GM21367 (cell line): ENCODE results near the gene RAB19.

Experiments used
- ATAC-seq: cut with Tn5 transposase; IDR thresholded peaks from one replicate; pipeline ENCODE4 v1.9.1; 2021; ENCODE audit not compliant: unreplicated experiment

Gene RAB19

GRCh38 chr7:140403878-140404564 is at the start of gene RAB19:
RAB19 (plus strand) TSS chr7:140404058; CDS start chr7:140407647, 3,589 bp downstream.
- no peak for ATAC-seq

- no peak for ATAC-seq
These were observed 45.8 kb upstream of the RAB19 start for GRCh38 chr7:140358024-140358411.

GRCh38 chr7:140358412-140359051 is 45.3 kb upstream of the RAB19 start:
- no peak for ATAC-seq

GRCh38 chr7:140360697-140361229 is 43.1 kb upstream of the RAB19 start:
- no peak for ATAC-seq

- ATAC-seq = no peak
These were observed 39.0 kb upstream of the RAB19 start for GRCh38 chr7:140364819-140365218.

- ATAC-seq = no peak
These were observed 36.3 kb upstream of the RAB19 start for GRCh38 chr7:140367528-140367927.

- no peak for ATAC-seq
These were observed 34.6 kb upstream of the RAB19 start for GRCh38 chr7:140369294-140369693.

- no peak for ATAC-seq
These were observed 28.5 kb upstream of the RAB19 start for GRCh38 chr7:140375323-140375722.

GRCh38 chr7:140375892-140376730 is 27.7 kb upstream of the RAB19 start:
- ATAC-seq = no peak

GRCh38 chr7:140383954-140384713 is 19.7 kb upstream of the RAB19 start:
- ATAC-seq = no peak

GRCh38 chr7:140384894-140385545 is 18.8 kb upstream of the RAB19 start:
- no peak for ATAC-seq

- no peak for ATAC-seq
These were observed 14.4 kb upstream of the RAB19 start for GRCh38 chr7:140389445-140389844.

GRCh38 chr7:140390034-140390433 is 13.8 kb upstream of the RAB19 start:
- peak; percentile 10 for ATAC-seq

- ATAC-seq = peak; percentile 76
These were observed 13.2 kb upstream of the RAB19 start for GRCh38 chr7:140390466-140391190.

- ATAC-seq = no peak
These were observed 12.2 kb upstream of the RAB19 start for GRCh38 chr7:140391634-140392033.

GRCh38 chr7:140393756-140394306 is 10.0 kb upstream of the RAB19 start:
- ATAC-seq = no peak

GRCh38 chr7:140397784-140398750 is 5.8 kb upstream of the RAB19 start, which contains the start of gene SLC37A3:
SLC37A3 (minus strand) TSS chr7:140398530; CDS start chr7:140382526, 16,004 bp downstream.
- peak; percentile 95 for ATAC-seq

GRCh38 chr7:140398821-140399220 is 5.0 kb upstream of the RAB19 start:
- ATAC-seq = no peak
